Hepatocyte (in vitro differentiated cells): ENCODE results near the gene ZNF248.

Source experiments
- CTCF ChIP-seq: fragments of 200-600 bp; sonication (generic); IDR thresholded peaks from 2 replicates; pipeline ENCODE4 v1.5.1; 2016; ENCODE audit warnings: antibody characterized with exemption, mild to moderate bottlenecking; ENCODE audit not compliant: poor library complexity
- EZH2 ChIP-seq: fragments of 200-600 bp; sonication (generic); IDR thresholded peaks from 2 replicates; pipeline ENCODE4 v1.6.1; 2016; ENCODE audit warnings: antibody characterized with exemption, mild to moderate bottlenecking, borderline replicate concordance

GRCh38 chr10:37885850-37886249 is 28.4 kb upstream of the ZNF248 start:
- TF ChIP-seq CTCF (no peak), EZH2 (no peak)
